Endothelial cell of umbilical vein (primary cell): ENCODE results near the gene ZNF593. TPM values are rescaled to one million over a fixed set of nuclear protein-coding genes. Genes with fewer than 3 reads are reported as not detected.
A peak's percentile ranks its signal among the peaks of the same experiment; 100 is the strongest.

ENCODE experiments used
- BruUV-seq: library from RNA; stranded (reverse); fragments of 400-500 nt; replicated peaks from 2 replicates; lab custom pipeline; 2021; lab: Mats Ljungman, UMichigan
- CTCF ChIA-PET: fragments of 300-600, 350-600 bp; sonication (Branson Sonifier 250); formaldehyde crosslinking; loops from one replicate; lab custom pipeline; 2021; ENCODE audit warnings: antibody characterized with exemption, inconsistent platforms; lab: Charles Lee
- POLR2A ChIA-PET: fragments of 300-600, 350-600 bp; sonication (Branson Sonifier 250); formaldehyde crosslinking; loops from one replicate; lab custom pipeline; 2021; ENCODE audit warnings: antibody characterized with exemption, inconsistent platforms; lab: Charles Lee
- DNase-seq: peaks from one replicate; pipeline ENCODE4 v3.0.0-alpha.2; 2011; ENCODE audit warnings: low read depth, low spot score
- FAIRE-seq: peaks from 2 replicates; lab custom pipeline; 2011; peaks lifted over from hg19 to GRCh38; lab: Jason Lieb, UNC
- H2AFZ ChIP-seq: 2 replicates; pipeline ENCODE4 v1.6.0; 2012; ENCODE audit warnings: low read depth, low read length, control low read depth, inconsistent platforms
- H3K27ac ChIP-seq: 2 replicates; pipeline ENCODE4 v1.5.1; 2011; ENCODE audit warnings: low read depth, mild to moderate bottlenecking, control low read depth, low read length, moderate library complexity; ENCODE audit not compliant: insufficient read depth
- H3K27me3 ChIP-seq, 2 experiments: 2 replicates each; pipeline versions ENCODE4 v1.6.0 to v1.6.1; 2011; ENCODE audit warnings: low read length in 2 of 2, mixed read lengths in 1 of 2; ENCODE audit not compliant: control insufficient read depth in 2 of 2, insufficient read depth in 2 of 2
- H3K36me3 ChIP-seq, 2 experiments: 2 replicates in 1 of 2; 3 replicates in 1 of 2; pipeline ENCODE4 v1.5.1; 2011; ENCODE audit warnings: low read length in 2 of 2, mild to moderate bottlenecking in 1 of 2, moderate library complexity in 1 of 2; ENCODE audit not compliant: control insufficient read depth in 2 of 2, insufficient read depth in 2 of 2; ENCODE audit errors: extremely low read depth in 1 of 2
- H3K4me1 ChIP-seq: 3 replicates; pipeline ENCODE4 v1.5.1; 2011; ENCODE audit warnings: mild to moderate bottlenecking, low read length; ENCODE audit not compliant: control insufficient read depth, insufficient read depth; ENCODE audit errors: extremely low read depth
- H3K4me2 ChIP-seq: 2 replicates; pipeline ENCODE4 v1.6.1; 2011; ENCODE audit warnings: low read length, control low read depth, mixed read lengths; ENCODE audit not compliant: insufficient read depth
- H3K4me3 ChIP-seq, 3 experiments: fragments of 200-600 bp in 1 of 3; sonication (generic), shearing (Covaris generic) in 1 of 3; replicated peaks in 1 of 3; 2 replicates each; pipeline ENCODE4 v1.5.1; 2011 to 2016; ENCODE audit warnings: control low read depth in 3 of 3, low read length in 3 of 3, mild to moderate bottlenecking in 2 of 3, inconsistent platforms in 1 of 3, low read depth in 1 of 3, moderate library complexity in 1 of 3; ENCODE audit not compliant: insufficient read depth in 1 of 3
- H3K79me2 ChIP-seq: 2 replicates; pipeline ENCODE4 v1.6.0; 2012; ENCODE audit warnings: low read length, inconsistent platforms; ENCODE audit not compliant: control insufficient read depth, insufficient read depth
- H3K9ac ChIP-seq: replicated peaks from 2 replicates; pipeline ENCODE3; 2011; ENCODE audit warnings: low read length, control low read depth; ENCODE audit not compliant: insufficient read depth; ENCODE audit errors: extremely low read depth
- H3K9me1 ChIP-seq: replicated peaks from 3 replicates; pipeline ENCODE4 v1.6.0; 2011; ENCODE audit warnings: mild to moderate bottlenecking, low read length; ENCODE audit not compliant: control insufficient read depth, insufficient read depth; ENCODE audit errors: extremely low read depth
- H3K9me3 ChIP-seq: replicated peaks from 2 replicates; pipeline ENCODE4 v1.5.1; 2012; ENCODE audit warnings: low read length, inconsistent platforms; ENCODE audit not compliant: control insufficient read depth, insufficient read depth
- H4K20me1 ChIP-seq: replicated peaks from 2 replicates; pipeline ENCODE3; 2011; ENCODE audit warnings: mild to moderate bottlenecking, low read length; ENCODE audit not compliant: control insufficient read depth, insufficient read depth; ENCODE audit errors: extremely low read depth
- EZH2 ChIP-seq: IDR thresholded peaks from 2 replicates; pipeline ENCODE4 v1.6.1; 2012; ENCODE audit warnings: borderline replicate concordance, low read depth, mild to moderate bottlenecking, moderate library complexity, low read length, inconsistent platforms; ENCODE audit not compliant: severe bottlenecking
- FOS ChIP-seq: IDR thresholded peaks from 2 replicates; pipeline ENCODE4 v1.6.1; 2011; ENCODE audit warnings: mild to moderate bottlenecking, low read length, moderate library complexity, borderline replicate concordance; ENCODE audit not compliant: insufficient read depth
- GATA2 ChIP-seq: IDR thresholded peaks from 2 replicates; pipeline ENCODE4 v1.7.0; 2011; ENCODE audit warnings: low read depth, mild to moderate bottlenecking, moderate library complexity, mixed read lengths, low read length; ENCODE audit not compliant: insufficient read length, insufficient read depth
- MYC ChIP-seq: IDR thresholded peaks from one replicate; pipeline ENCODE4 v1.6.1; 2011; ENCODE audit warnings: mild to moderate bottlenecking, low read depth, low read length
- POLR2A ChIP-seq: IDR thresholded peaks from 2 replicates; pipeline ENCODE4 v1.6.1; 2012; ENCODE audit warnings: low read depth, mild to moderate bottlenecking, control low read depth, low read length
- POLR2AphosphoS5 ChIP-seq: IDR thresholded peaks from 2 replicates; pipeline ENCODE4 v1.6.1; 2012; ENCODE audit warnings: low read depth, mild to moderate bottlenecking, control low read depth, low read length, moderate library complexity; ENCODE audit not compliant: insufficient read depth
- dilution Hi-C: fragments of 300-500 bp; cut with MboI; formaldehyde crosslinking; loops from one replicate; pipeline ENCODE4 v1.15.0; 2019; ENCODE audit warnings: low sequenced_read_pairs; ENCODE audit not compliant: extremely low pct_ligation_motif_present
- intact Hi-C: fragments of 100-400 bp; cut with micrococcal nuclease; formaldehyde crosslinking; loops from one replicate; pipeline ENCODE4 v1.10.0; 2022
- polyA plus RNA-seq, 4 experiments: library from polyadenylated mRNA; depleted of rRNA in 3 of 4; stranded (reverse) in 3 of 4; unstranded in 1 of 4; fragments of >200 nt; gene quantifications; 2 replicates each; pipeline versions ENCODE4 v1.2.1 to v1.2.3, GENCODE V29; 2011 to 2012; ENCODE audit warnings: missing spikeins in 1 of 4
- total RNA-seq: library from RNA; stranded (reverse); gene quantifications from 2 replicates; pipeline ENCODE4 v1.2.3, GENCODE V29; 2021
- TF ChIP-seq, protein P1 (sequence below): IDR thresholded peaks from 2 replicates; pipeline ENCODE4 v1.6.1; 2011; ENCODE audit not compliant: insufficient read depth, insufficient read length
- TF ChIP-seq, protein P2 (sequence below), 2 donors: IDR thresholded peaks; 1 replicate in 1 of 2; 2 replicates in 1 of 2; pipeline ENCODE4 v1.5.1; 2011; ENCODE audit warnings: low read length in 2 of 2, mild to moderate bottlenecking in 2 of 2, moderate library complexity in 2 of 2, control low read depth in 1 of 2, inconsistent platforms in 1 of 2, low read depth in 1 of 2; ENCODE audit not compliant: insufficient read depth in 1 of 2; ENCODE audit errors: extremely low read depth in 1 of 2

ZNF593 gene
- total and polyA plus RNA-seq, 2 donors (not counting 3 experiments of a cell fraction or from before 2014, with no cell fraction given), result 30.5 to 71.0 TPM

DNA sequence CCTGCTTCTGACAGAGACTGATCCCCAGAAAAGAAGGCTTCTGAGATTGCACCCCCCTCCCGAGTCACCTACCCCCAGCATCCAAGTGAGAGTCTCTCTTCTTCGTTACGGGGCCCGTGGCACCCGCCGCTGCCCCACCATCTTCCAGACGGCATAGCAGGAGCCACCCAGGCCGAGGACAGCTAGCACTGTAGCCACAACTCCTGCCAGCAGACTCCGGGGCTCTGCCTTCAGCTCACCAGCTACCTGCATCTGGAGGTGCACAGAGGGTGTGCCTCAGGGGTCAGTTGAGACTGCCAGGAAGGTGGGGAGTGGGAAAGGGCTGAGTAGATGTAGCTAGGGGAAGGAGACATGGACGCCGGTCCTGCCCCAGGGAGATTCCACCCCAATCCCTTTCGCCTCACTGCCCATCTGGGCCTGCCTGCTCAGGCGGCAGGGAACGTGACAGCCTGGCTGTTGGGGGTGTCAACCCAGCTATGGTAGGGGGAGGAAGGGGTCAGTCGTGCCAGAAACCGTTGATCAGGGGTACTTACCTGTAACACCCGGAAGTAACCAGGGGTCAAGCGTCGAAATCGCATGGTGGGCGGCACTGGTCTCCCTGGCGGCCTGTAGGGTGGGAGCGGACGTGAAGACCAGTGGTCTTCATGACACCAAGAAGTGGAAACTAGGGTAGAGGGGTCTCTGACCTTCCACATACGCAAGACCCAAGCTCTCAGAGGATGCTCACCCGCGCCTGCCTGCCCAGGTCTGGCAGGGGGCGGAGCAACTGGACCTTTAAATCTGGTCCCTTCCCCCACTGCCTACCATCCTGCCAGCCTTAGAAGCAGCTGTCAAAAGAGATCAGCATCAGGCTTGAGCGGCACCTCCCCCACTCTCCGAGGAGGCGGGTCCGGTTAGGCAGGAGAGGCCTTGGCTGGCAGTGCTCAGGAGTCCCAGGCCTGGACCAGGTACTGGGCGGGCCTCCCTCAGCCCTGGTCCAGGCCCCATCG lies 1.7 kb downstream of the ZNF593 start, which contains the start of gene ZNF593OS:
Gene ZNF593OS (minus strand): TSS at position 749 of the 989 bp plus-strand sequence. CDS start 171 bp downstream, at position 578.
- dilution Hi-C loops (no loop called here), intact Hi-C loops (no loop called here)
- Histone ChIP-seq H3K36me3 (no peaks in the 10 kb centered on the region), H3K79me2 (peaks cover 2% of the 10 kb centered on the region), H3K27ac (no peak within 1 kb of the TSS), H3K9me3 (no peaks in the 10 kb centered on the region), H3K9ac (no peak within 1 kb of the TSS), H2AFZ (no peak within 1 kb of the TSS), H3K4me3 (no peak within 1 kb of the TSS), H3K4me2 (peak within 1 kb of the TSS; percentile 60), H3K9me1 (no peaks in the 10 kb centered on the region), H3K4me1 (no peaks in the 10 kb centered on the region), H3K27me3 (no peaks in the 10 kb centered on the region), H4K20me1 (no peaks in the 10 kb centered on the region)
- no peak for TF ChIP-seq MYC
- TF ChIP-seq EZH2, result no peak
- no peak for TF ChIP-seq POLR2A
- no peak for TF ChIP-seq GATA2
- TF ChIP-seq, protein P1, sequence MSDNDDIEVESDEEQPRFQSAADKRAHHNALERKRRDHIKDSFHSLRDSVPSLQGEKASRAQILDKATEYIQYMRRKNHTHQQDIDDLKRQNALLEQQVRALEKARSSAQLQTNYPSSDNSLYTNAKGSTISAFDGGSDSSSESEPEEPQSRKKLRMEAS, result no peak
- TF ChIP-seq FOS, result no peak
- TF ChIP-seq POLR2AphosphoS5, result no peak
- TF ChIP-seq, protein P2, sequence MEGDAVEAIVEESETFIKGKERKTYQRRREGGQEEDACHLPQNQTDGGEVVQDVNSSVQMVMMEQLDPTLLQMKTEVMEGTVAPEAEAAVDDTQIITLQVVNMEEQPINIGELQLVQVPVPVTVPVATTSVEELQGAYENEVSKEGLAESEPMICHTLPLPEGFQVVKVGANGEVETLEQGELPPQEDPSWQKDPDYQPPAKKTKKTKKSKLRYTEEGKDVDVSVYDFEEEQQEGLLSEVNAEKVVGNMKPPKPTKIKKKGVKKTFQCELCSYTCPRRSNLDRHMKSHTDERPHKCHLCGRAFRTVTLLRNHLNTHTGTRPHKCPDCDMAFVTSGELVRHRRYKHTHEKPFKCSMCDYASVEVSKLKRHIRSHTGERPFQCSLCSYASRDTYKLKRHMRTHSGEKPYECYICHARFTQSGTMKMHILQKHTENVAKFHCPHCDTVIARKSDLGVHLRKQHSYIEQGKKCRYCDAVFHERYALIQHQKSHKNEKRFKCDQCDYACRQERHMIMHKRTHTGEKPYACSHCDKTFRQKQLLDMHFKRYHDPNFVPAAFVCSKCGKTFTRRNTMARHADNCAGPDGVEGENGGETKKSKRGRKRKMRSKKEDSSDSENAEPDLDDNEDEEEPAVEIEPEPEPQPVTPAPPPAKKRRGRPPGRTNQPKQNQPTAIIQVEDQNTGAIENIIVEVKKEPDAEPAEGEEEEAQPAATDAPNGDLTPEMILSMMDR (IDR thresholded peaks at IDR 0.05; ENCODE audit: extremely low read depth in 1 of 2, insufficient read depth in 1 of 2, low read depth in 1 of 2, low read length in 2 of 2), result no peak
- FAIRE-seq (no peak), DNase-seq (no peak)
- CTCF ChIA-PET, result interaction anchor here (3.7 kb wide), 1 partner anchor 149 kb away, joined by 48 read pairs; no protein-coding TSS in a partner anchor
- no TSS peak for BruUV-seq
- POLR2A ChIA-PET, result no interaction called here
